Activated CD4-positive, alpha-beta T cell treated with anti-CD3 and anti-CD28 coated beads, Interleukin-2, amount 10 ng/mL, durations not matched to agents 7 days and 5 days (primary cell): ENCODE measurements around the gene CREB3L2. TPM values are rescaled to one million over a fixed set of nuclear protein-coding genes. Genes with fewer than 3 reads are reported as not detected.
"Not testable (repeated sequence)": the region's sequence is repeated elsewhere in the genome, so short reads cannot be mapped to it uniquely, and the experiment has no call there.

Experiments
- CTCF ChIA-PET: fragments of 350-600 bp; sonication (Branson Sonifier 250); formaldehyde crosslinking; loops from one replicate; lab custom pipeline; 2021; ENCODE audit warnings: antibody characterized with exemption; lab: Charles Lee
- POLR2A ChIA-PET: fragments of 350-600 bp; sonication (Branson Sonifier 250); formaldehyde crosslinking; loops from one replicate; lab custom pipeline; 2021; ENCODE audit warnings: antibody characterized with exemption; lab: Charles Lee
- DNase-seq: peaks from one replicate; pipeline ENCODE4 v3.0.0-alpha.2; 2020
- H3K27ac Mint-ChIP-seq: one replicate; pipeline ENCODE4 v1.8.0; 2021; ENCODE audit warnings: mild to moderate bottlenecking, moderate library complexity, mixed read lengths
- H3K27me3 Mint-ChIP-seq: one replicate; pipeline ENCODE4 v1.8.0; 2021; ENCODE audit warnings: mixed read lengths
- H3K36me3 Mint-ChIP-seq: one replicate; pipeline ENCODE4 v1.8.0; 2021; ENCODE audit warnings: low read depth, mixed read lengths
- H3K4me1 Mint-ChIP-seq: one replicate; pipeline ENCODE4 v1.8.0; 2021; ENCODE audit warnings: mixed read lengths
- H3K4me3 Mint-ChIP-seq: one replicate; pipeline ENCODE4 v1.8.0; 2021; ENCODE audit warnings: mild to moderate bottlenecking, moderate library complexity, mixed read lengths
- H3K9me3 Mint-ChIP-seq: one replicate; pipeline ENCODE4 v1.8.0; 2021; ENCODE audit warnings: mixed read lengths
- total RNA-seq, 2 experiments: library from RNA; stranded (reverse); gene quantifications; one replicate each; pipeline ENCODE4 v1.2.3, GENCODE V29; 2021

The CREB3L2 gene
- total RNA-seq, 2 experiments from 2014 or later: 23.1 to 25.7 TPM

- no peaks in the 10 kb centered on the region for H3K36me3 Mint-ChIP-seq
- no peak overlapping the region for H3K4me3 Mint-ChIP-seq
- peaks cover 6% of the 10 kb centered on the region for H3K27me3 Mint-ChIP-seq
- no peaks in the 10 kb centered on the region for H3K4me1 Mint-ChIP-seq
- H3K9me3 Mint-ChIP-seq: peaks cover 13% of the 10 kb centered on the region
- ChIA-PET POLR2A (no interaction called here), CTCF (interaction anchor here (0.5 to 1.2 kb wide), 5 partner anchors 17 to 164 kb away, joined by 3 to 4 read pairs (median 3); no protein-coding TSS in a partner anchor)
- no peak overlapping the region for H3K27ac Mint-ChIP-seq
- no peak for DNase-seq
Observed at GRCh38 chr7:137835486-137836112, 166.3 kb downstream of the CREB3L2 start.

- Mint-ChIP-seq H3K27ac (no peak overlapping the region), H3K4me3 (no peak overlapping the region), H3K9me3 (peaks cover 13% of the 10 kb centered on the region), H3K4me1 (no peaks in the 10 kb centered on the region), H3K27me3 (peaks cover 6% of the 10 kb centered on the region), H3K36me3 (no peaks in the 10 kb centered on the region)
- ChIA-PET CTCF (interaction anchor here (1.2 kb wide), 1 partner anchor 16 kb away, joined by 3 read pairs; no protein-coding TSS in a partner anchor), POLR2A (no interaction called here)
- no peak for DNase-seq
Observed at GRCh38 chr7:137834552-137834951, 167.3 kb downstream of the CREB3L2 start.

- H3K36me3 Mint-ChIP-seq, H3K27me3 Mint-ChIP-seq, POLR2A ChIA-PET, H3K4me3 Mint-ChIP-seq, CTCF ChIA-PET, H3K27ac Mint-ChIP-seq, DNase-seq, H3K4me1 Mint-ChIP-seq: not testable (repeated sequence)
- peaks cover 13% of the 10 kb centered on the region for H3K9me3 Mint-ChIP-seq
Observed at GRCh38 chr7:137832990-137833389, 168.9 kb downstream of the CREB3L2 start.

GRCh38 chr7:137832382-137832781, 169.5 kb downstream of the CREB3L2 start:
- no peaks in the 10 kb centered on the region for H3K36me3 Mint-ChIP-seq
- H3K4me3 Mint-ChIP-seq: no peak overlapping the region
- ChIA-PET CTCF (interaction anchor here (0.5 kb wide), 1 partner anchor 776 kb away, joined by 3 read pairs; no protein-coding TSS in a partner anchor), POLR2A (no interaction called here)
- H3K27me3 Mint-ChIP-seq: peaks cover 10% of the 10 kb centered on the region
- peaks cover 13% of the 10 kb centered on the region for H3K9me3 Mint-ChIP-seq
- H3K4me1 Mint-ChIP-seq: no peaks in the 10 kb centered on the region
- no peak for DNase-seq
- H3K27ac Mint-ChIP-seq: no peak overlapping the region

GRCh38 chr7:137831555-137831954, 170.3 kb downstream of the CREB3L2 start:
- CTCF ChIA-PET, H3K27ac Mint-ChIP-seq, DNase-seq, H3K36me3 Mint-ChIP-seq, H3K4me3 Mint-ChIP-seq, H3K4me1 Mint-ChIP-seq, POLR2A ChIA-PET: not testable (repeated sequence)
- Mint-ChIP-seq H3K9me3 (peaks cover 13% of the 10 kb centered on the region), H3K27me3 (peaks cover 15% of the 10 kb centered on the region)

GRCh38 chr7:137829337-137829992, 172.4 kb downstream of the CREB3L2 start:
- H3K36me3 Mint-ChIP-seq: no peaks in the 10 kb centered on the region
- peaks cover 14% of the 10 kb centered on the region for H3K27me3 Mint-ChIP-seq
- DNase-seq: no peak
- ChIA-PET POLR2A (no interaction called here), CTCF (interaction anchor here (0.7 to 1.4 kb wide), 2 partner anchors 25 to 41 kb away, joined by 3 to 4 read pairs; no protein-coding TSS in a partner anchor)
- H3K4me3 Mint-ChIP-seq: no peak overlapping the region
- peaks cover 13% of the 10 kb centered on the region for H3K9me3 Mint-ChIP-seq
- H3K4me1 Mint-ChIP-seq: no peaks in the 10 kb centered on the region
- no peak overlapping the region for H3K27ac Mint-ChIP-seq

GRCh38 chr7:137828456-137828855, 173.4 kb downstream of the CREB3L2 start:
- Mint-ChIP-seq H3K4me1 (no peaks in the 10 kb centered on the region), H3K4me3 (no peak overlapping the region), H3K9me3 (peaks cover 9% of the 10 kb centered on the region), H3K27ac (no peak overlapping the region), H3K36me3 (no peaks in the 10 kb centered on the region), H3K27me3 (peaks cover 14% of the 10 kb centered on the region)
- ChIA-PET POLR2A (no interaction called here), CTCF (interaction anchor here (1.4 kb wide), 1 partner anchor 24 kb away, joined by 4 read pairs; no protein-coding TSS in a partner anchor)
- DNase-seq: no peak

- no peak for DNase-seq
- Mint-ChIP-seq H3K4me3 (no peak overlapping the region), H3K4me1 (no peaks in the 10 kb centered on the region), H3K27ac (no peak overlapping the region), H3K36me3 (no peaks in the 10 kb centered on the region), H3K27me3 (peaks cover 17% of the 10 kb centered on the region), H3K9me3 (no peaks in the 10 kb centered on the region)
- POLR2A ChIA-PET: no interaction called here
- CTCF ChIA-PET: no interaction called here
Observed at GRCh38 chr7:137825489-137825888, 176.4 kb downstream of the CREB3L2 start.

Other genes with a start within 250 kb of the CREB3L2 start
- gene DGKI, start 155.1 kb downstream of the CREB3L2 start, total RNA-seq: under 1 TPM; 0.06 to 0.25 TPM
- gene AKR1D1, start 74.4 kb upstream of the CREB3L2 start, total RNA-seq: not detected